Activated T-helper 2 cell treated with anti-CD3 and anti-CD28 coated beads, Interferon-gamma antibody, Interleukin-2, Interleukin-4, amounts not matched to agents 10 μg/mL and 5 μg/mL and 100 μg/mL, durations not matched to agents 14 hours and 24 hours and 36 hours (primary cell): ENCODE measurements around the gene DUSP10. TPM values are rescaled to one million over a fixed set of nuclear protein-coding genes. Genes with fewer than 3 reads are reported as not detected.
A peak's percentile ranks its signal among the peaks of the same experiment; 100 is the strongest.

Experiments
- DNase-seq: peaks from one replicate; pipeline ENCODE4 v3.0.0; 2021; ENCODE audit warnings: low spot score
- H3K27ac Mint-ChIP-seq: one replicate; pipeline ENCODE4 v1.8.0; 2021; ENCODE audit warnings: mixed read lengths
- H3K27me3 Mint-ChIP-seq: one replicate; pipeline ENCODE4 v1.8.0; 2021; ENCODE audit warnings: low read depth, mixed read lengths
- H3K36me3 Mint-ChIP-seq: one replicate; pipeline ENCODE4 v1.8.0; 2021; ENCODE audit warnings: low read depth, mixed read lengths
- H3K4me1 Mint-ChIP-seq: one replicate; pipeline ENCODE4 v1.8.0; 2021; ENCODE audit warnings: low read depth, mixed read lengths
- H3K4me3 Mint-ChIP-seq: one replicate; pipeline ENCODE4 v1.8.0; 2021; ENCODE audit warnings: low read depth, mild to moderate bottlenecking, moderate library complexity, mixed read lengths
- H3K9me3 Mint-ChIP-seq: one replicate; pipeline ENCODE4 v1.8.0; 2021; ENCODE audit warnings: mixed read lengths
- intact Hi-C: fragments of 100-400 bp; cut with micrococcal nuclease; formaldehyde crosslinking; loops from one replicate; pipeline ENCODE4 v1.15.1; 2023
- total RNA-seq: library from RNA; stranded (reverse); gene quantifications from 2 replicates; pipeline ENCODE4 v1.2.3, GENCODE V29; 2022

Gene DUSP10
- total RNA-seq, 1 donor from 2014 or later = 21.7 TPM

GRCh38 chr1:221723848-221724236 lies 18.0 kb downstream of the DUSP10 start:
- Mint-ChIP-seq H3K36me3 (peaks cover 92% of the 10 kb centered on the region), H3K4me3 (no peak overlapping the region), H3K27me3 (no peaks in the 10 kb centered on the region), H3K9me3 (peaks cover 30% of the 10 kb centered on the region), H3K27ac (no peak overlapping the region), H3K4me1 (peaks cover 85% of the 10 kb centered on the region)
- DNase-seq = no peak
- intact Hi-C loops = loop anchor here (10.0 kb wide), 1 partner anchor 931 kb away; no protein-coding TSS in a partner anchor

GRCh38 chr1:221723018-221723847 lies 18.7 kb downstream of the DUSP10 start:
- Mint-ChIP-seq H3K36me3 (peaks cover 92% of the 10 kb centered on the region), H3K9me3 (peaks cover 29% of the 10 kb centered on the region), H3K4me1 (peaks cover 84% of the 10 kb centered on the region), H3K27ac (peak overlapping the region; percentile 33), H3K27me3 (no peaks in the 10 kb centered on the region), H3K4me3 (no peak overlapping the region)
- intact Hi-C loops = loop anchor here (10.0 kb wide), 1 partner anchor 932 kb away; no protein-coding TSS in a partner anchor
- DNase-seq = no peak

GRCh38 chr1:221722254-221723017 lies 19.5 kb downstream of the DUSP10 start:
- H3K27me3 Mint-ChIP-seq = no peaks in the 10 kb centered on the region
- H3K4me1 Mint-ChIP-seq = peaks cover 81% of the 10 kb centered on the region
- H3K9me3 Mint-ChIP-seq = peaks cover 24% of the 10 kb centered on the region
- H3K36me3 Mint-ChIP-seq = peaks cover 86% of the 10 kb centered on the region
- H3K27ac Mint-ChIP-seq = no peak overlapping the region
- DNase-seq = no peak
- H3K4me3 Mint-ChIP-seq = no peak overlapping the region
- intact Hi-C loops = loop anchor here (10.0 kb wide), 1 partner anchor 932 kb away; no protein-coding TSS in a partner anchor

GRCh38 chr1:221720545-221720944 lies 21.3 kb downstream of the DUSP10 start:
- Mint-ChIP-seq H3K36me3 (peaks cover 82% of the 10 kb centered on the region), H3K27me3 (no peaks in the 10 kb centered on the region), H3K9me3 (peaks cover 24% of the 10 kb centered on the region), H3K4me1 (peaks cover 80% of the 10 kb centered on the region), H3K27ac (no peak overlapping the region), H3K4me3 (no peak overlapping the region)
- intact Hi-C loops = loop anchor here (10.0 kb wide), 1 partner anchor 934 kb away; no protein-coding TSS in a partner anchor
- DNase-seq = no peak

GRCh38 chr1:221719987-221720386 lies 21.9 kb downstream of the DUSP10 start:
- intact Hi-C loops = loop anchor here (10.0 kb wide), 1 partner anchor 935 kb away; no protein-coding TSS in a partner anchor
- no peak overlapping the region for H3K27ac Mint-ChIP-seq
- H3K4me3 Mint-ChIP-seq = no peak overlapping the region
- DNase-seq = no peak
- H3K27me3 Mint-ChIP-seq = no peaks in the 10 kb centered on the region
- peaks cover 83% of the 10 kb centered on the region for H3K36me3 Mint-ChIP-seq
- H3K4me1 Mint-ChIP-seq = peaks cover 82% of the 10 kb centered on the region
- H3K9me3 Mint-ChIP-seq = peaks cover 24% of the 10 kb centered on the region

GRCh38 chr1:221719278-221719597 lies 22.7 kb downstream of the DUSP10 start:
- Mint-ChIP-seq H3K27ac (no peak overlapping the region), H3K4me1 (peaks cover 83% of the 10 kb centered on the region), H3K9me3 (peaks cover 24% of the 10 kb centered on the region), H3K27me3 (no peaks in the 10 kb centered on the region), H3K36me3 (peaks cover 84% of the 10 kb centered on the region), H3K4me3 (no peak overlapping the region)
- intact Hi-C loops = no loop called here
- DNase-seq = no peak

GRCh38 chr1:221718381-221719277 lies 23.3 kb downstream of the DUSP10 start:
- H3K4me3 Mint-ChIP-seq = no peak overlapping the region
- intact Hi-C loops = no loop called here
- H3K9me3 Mint-ChIP-seq = peaks cover 18% of the 10 kb centered on the region
- peaks cover 86% of the 10 kb centered on the region for H3K4me1 Mint-ChIP-seq
- no peak for DNase-seq
- peaks cover 84% of the 10 kb centered on the region for H3K36me3 Mint-ChIP-seq
- no peaks in the 10 kb centered on the region for H3K27me3 Mint-ChIP-seq
- H3K27ac Mint-ChIP-seq = no peak overlapping the region

- no peak overlapping the region for H3K27ac Mint-ChIP-seq
- H3K36me3 Mint-ChIP-seq = peaks cover 72% of the 10 kb centered on the region
- no peak overlapping the region for H3K4me3 Mint-ChIP-seq
- H3K9me3 Mint-ChIP-seq = peaks cover 7% of the 10 kb centered on the region
- no peak for DNase-seq
- intact Hi-C loops = no loop called here
- peaks cover 83% of the 10 kb centered on the region for H3K4me1 Mint-ChIP-seq
- no peaks in the 10 kb centered on the region for H3K27me3 Mint-ChIP-seq
Observed at GRCh38 chr1:221717485-221717853, 24.4 kb downstream of the DUSP10 start.

GRCh38 chr1:221716713-221717484 lies 25.0 kb downstream of the DUSP10 start:
- Mint-ChIP-seq H3K4me1 (peaks cover 82% of the 10 kb centered on the region), H3K27me3 (no peaks in the 10 kb centered on the region), H3K27ac (no peak overlapping the region), H3K36me3 (peaks cover 69% of the 10 kb centered on the region), H3K9me3 (peaks cover 6% of the 10 kb centered on the region), H3K4me3 (no peak overlapping the region)
- no peak for DNase-seq
- intact Hi-C loops = no loop called here

- intact Hi-C loops = no loop called here
- DNase-seq = no peak
- peaks cover 6% of the 10 kb centered on the region for H3K9me3 Mint-ChIP-seq
- peaks cover 84% of the 10 kb centered on the region for H3K4me1 Mint-ChIP-seq
- no peak overlapping the region for H3K4me3 Mint-ChIP-seq
- no peaks in the 10 kb centered on the region for H3K27me3 Mint-ChIP-seq
- H3K27ac Mint-ChIP-seq = peak overlapping the region; percentile 50
- H3K36me3 Mint-ChIP-seq = peaks cover 69% of the 10 kb centered on the region
Observed at GRCh38 chr1:221715321-221716169, 26.3 kb downstream of the DUSP10 start.
